Right renal cortex interstitium (tissue), 3 donors: ENCODE results near the gene GRK3. TPM values are rescaled to one million over a fixed set of nuclear protein-coding genes. Genes with fewer than 3 reads are reported as not detected.

Experiments used
- DNase-seq, 3 donors: peaks; one replicate each; pipeline ENCODE4 v3.0.0-alpha.2; 2013; ENCODE audit warnings: low read depth in 3 of 3, low spot score in 2 of 3
- polyA plus RNA-seq, 3 donors: library from polyadenylated mRNA; unstranded; fragments of 120-200 nt; gene quantifications; one replicate each; pipeline ENCODE4 v1.2.1, GENCODE V29; 2013; ENCODE audit not compliant: insufficient read length in 3 of 3

GRK3 gene
- polyA plus RNA-seq, 3 donors, result 8.7 to 10.7 (median 10.4) TPM

DNA sequence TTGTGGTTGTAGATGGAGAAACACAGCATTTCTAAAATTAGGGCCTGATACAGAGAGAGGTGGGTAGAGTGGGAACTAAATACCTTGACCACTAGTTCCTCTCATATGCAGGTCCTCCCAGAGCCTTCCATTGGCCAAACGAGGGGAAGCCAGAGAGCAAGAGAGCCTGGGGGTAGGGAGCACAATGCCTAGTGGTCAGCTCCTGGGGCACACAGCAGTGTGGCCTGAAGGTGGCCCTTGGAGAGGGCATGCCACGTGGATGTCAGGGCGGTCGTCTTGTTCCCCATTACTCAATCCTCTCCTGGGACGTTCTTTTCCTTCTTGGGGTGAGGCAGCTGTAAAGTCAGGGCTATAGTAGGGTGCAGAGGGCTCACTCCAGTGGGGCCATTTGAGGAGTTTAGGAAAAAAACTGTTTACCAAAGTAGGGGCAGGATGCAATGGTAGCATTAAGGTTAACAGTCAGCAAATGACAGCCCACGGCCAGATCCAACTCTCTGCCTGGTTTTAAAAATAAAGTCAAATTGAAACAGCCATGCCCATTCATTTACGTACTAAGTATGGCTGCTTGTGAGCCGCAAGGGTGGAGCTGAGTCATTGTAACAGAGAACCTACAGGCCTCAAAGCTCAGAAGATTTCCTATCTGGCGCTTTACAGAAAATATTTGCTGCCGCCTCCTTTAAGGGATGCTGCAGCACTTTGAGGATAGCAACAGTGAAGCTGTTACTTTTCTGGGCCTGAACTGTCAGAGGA, 185.1 kb downstream of the GRK3 start:
- no peak for DNase-seq

GRCh38 chr22:25750569-25751173, 186.2 kb downstream of the GRK3 start:
- no peak for DNase-seq

DNA sequence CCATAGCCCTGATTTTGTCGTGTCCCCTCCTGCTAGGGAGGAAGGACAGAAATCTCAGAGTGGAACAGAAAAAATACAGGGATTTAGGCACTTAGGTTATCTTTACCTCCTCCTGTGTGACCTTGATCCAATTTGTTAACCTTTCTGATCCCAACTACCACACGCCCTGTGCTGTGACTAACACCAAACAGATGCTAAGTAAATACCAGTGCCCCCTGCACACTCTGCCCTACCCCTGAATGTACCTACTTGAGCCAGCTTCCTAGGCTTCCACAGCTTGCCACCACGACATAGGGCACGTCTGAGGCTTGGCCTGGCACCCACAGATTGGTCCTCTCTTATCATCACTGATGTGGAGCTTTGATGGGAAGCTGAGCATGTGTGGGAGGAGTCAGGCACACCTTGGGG, 186.7 kb downstream of the GRK3 start:
- DNase-seq, result no peak

DNA sequence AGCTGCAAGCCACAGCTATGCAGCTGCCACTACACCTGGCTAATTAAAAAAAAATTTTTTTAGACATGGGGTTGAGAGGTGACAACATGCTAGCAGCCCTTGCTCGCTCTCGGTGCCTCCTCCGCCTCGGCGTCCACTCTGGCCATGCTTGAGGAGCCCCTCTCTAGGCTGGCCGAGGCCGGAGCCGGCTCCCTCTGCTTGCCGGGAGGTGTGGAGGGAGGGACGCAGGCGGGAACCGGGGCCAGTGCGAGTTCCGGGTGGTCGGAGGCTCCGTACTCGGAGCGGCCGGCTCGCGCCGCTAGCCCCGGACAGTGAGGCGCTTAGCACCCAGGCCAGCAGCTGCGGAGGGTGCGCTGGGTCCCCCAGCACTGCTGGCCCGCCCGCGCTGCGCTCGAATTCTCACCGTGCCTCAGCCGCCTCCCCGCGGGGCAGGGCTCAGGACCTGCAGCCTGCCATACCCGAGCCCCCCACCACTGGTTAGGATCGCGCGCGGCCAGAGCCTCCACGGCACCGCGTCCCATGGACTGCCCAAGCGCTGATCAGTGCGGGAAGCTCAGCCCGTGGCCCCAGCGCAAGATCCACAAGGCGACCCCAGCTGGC, 188.2 kb downstream of the GRK3 start:
- DNase-seq, result no peak

DNA sequence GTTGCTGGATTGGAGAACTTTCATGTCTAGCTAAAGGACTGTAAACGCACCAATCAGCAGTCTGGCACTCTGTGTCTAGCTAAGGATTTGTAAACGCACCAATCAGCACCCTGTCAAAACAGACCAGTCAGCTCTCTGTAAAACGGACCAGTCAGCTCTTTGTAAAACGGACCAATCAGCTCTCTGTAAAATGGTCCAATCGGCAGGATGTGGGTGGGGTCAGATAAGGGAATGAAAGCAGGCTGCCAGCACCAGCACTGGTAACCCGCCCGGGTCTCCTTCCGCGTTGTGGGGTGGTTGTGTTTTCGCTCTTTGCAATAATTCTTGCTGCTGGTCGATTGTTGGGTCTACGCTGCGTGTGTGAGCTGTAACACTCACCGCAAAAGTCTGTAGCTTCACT, 188.8 kb downstream of the GRK3 start:
- no peak for DNase-seq

- no peak for DNase-seq
These were observed 190.2 kb downstream of the GRK3 start for GRCh38 chr22:25754527-25755202.

DNA sequence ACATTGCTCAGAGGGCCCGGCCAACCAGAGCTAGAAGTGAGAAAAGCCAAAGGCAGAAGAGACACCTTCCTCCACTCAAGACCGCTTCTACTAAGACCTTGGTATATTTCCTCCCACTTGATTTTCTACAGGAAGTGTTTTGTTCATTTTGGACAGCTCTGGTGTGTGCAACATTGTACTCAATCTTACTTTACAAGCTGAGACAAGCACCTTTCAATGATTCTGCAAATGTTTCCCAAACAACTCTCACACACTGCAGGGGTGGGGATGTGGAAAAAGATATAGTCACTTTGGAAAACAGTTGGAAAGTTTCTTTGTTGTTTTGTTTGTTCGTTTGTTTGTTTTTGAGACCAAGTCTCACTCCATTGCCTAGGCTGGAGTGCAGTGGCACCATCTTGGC, 193.2 kb downstream of the GRK3 start:
- no peak for DNase-seq

DNA sequence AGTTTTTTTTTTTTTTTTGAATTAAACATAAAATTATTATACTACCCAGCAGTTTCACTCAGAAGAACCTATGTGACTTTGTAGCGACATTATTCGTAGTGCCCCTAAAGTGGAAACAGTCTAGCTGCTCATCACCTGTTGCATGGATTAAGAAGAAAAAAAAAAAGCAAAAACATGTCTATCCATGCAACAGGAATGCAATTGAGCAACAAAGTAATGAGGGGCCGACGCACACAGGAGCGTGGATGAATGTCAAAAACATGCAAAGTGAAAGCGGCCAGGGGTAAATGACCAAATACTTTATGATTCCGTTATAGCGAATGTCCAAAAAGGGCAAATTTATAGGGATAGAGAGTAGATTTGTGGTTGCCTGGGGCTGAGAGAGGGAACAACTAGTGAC, 193.8 kb downstream of the GRK3 start:
- no peak for DNase-seq

DNA sequence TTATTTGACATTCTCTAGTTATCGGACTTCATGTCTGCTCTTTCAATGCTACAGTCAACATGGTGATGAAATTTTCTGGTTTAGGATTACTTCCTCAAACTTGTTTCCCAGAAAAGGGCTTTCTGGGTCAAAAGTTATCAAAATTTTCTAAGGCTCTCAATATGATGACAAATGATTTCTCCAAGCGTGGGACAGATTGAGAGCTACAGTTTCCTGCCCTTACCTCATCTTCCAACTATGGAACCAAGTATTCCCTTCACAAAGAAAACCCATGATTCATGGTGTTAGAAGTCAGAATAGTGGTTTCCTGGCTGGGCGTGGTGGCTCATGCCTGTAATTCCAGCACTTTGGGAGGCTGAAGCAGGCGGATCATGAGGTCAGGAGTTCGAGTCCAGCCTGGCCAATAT, 195.4 kb downstream of the GRK3 start:
- DNase-seq, result no peak

DNA sequence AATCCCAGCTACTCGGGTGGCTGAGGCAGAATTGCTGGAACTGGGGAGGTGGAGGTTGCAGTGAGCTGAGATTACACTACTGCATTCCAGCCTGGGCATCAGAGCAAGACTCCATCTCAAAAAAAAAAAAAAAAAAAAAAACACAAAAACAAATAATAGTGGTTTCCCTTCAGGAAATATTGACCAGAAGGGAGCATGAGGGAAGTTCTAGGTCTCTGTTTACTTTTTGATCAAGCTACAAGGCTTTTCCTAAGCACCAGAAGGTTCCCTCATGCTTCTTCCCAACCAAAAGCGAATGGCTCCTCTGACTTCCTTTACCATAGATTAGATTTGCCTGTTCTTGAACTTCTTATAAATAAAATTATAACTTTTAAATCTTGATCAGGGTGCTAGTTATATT, 195.8 kb downstream of the GRK3 start:
- no peak for DNase-seq

DNA sequence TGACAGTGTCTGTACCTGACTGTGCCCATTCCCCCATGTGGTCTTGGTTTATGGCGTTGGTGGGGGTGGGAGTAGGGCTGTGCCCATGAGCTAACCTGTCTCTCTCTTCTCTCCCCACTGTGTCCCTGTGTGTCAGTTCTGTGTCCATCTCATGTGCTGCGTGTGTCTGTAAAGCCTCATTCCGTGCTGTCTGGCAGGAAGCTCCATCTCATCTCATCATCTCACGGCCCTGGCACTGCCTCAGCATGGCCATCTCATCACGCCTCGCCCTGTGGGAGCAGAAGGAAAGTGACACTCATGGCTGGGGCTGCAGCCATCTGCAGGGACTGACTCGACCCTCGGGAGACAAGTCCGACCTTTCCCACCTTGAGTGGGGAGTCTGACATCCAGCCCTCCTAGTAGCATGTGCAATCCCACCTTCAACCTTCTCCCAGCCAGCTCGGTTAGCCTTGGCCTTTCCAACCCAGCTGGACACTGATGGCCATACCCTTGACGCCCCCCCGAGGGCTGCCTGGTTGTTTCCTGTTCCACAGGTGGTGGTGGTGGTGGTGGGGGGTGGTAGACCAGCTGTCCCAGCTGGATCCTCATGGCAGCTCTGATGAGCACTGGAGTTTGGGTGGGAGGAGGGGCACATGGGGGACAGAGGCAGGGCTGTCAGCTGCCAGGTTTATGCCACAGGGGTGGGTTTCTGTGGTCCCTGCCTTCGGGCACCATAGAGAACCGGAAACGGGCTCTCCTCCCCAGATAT, 196.5 kb downstream of the GRK3 start:
- DNase-seq, result no peak

- no peak for DNase-seq
These were observed 197.7 kb downstream of the GRK3 start for GRCh38 chr22:25762147-25762546.

- DNase-seq, result no peak
These were observed 198.8 kb downstream of the GRK3 start for GRCh38 chr22:25763239-25763777.

- no peak for DNase-seq
These were observed 200.0 kb downstream of the GRK3 start for GRCh38 chr22:25764270-25765015.

GRCh38 chr22:25765016-25765367, 200.5 kb downstream of the GRK3 start:
- DNase-seq, result no peak

DNA sequence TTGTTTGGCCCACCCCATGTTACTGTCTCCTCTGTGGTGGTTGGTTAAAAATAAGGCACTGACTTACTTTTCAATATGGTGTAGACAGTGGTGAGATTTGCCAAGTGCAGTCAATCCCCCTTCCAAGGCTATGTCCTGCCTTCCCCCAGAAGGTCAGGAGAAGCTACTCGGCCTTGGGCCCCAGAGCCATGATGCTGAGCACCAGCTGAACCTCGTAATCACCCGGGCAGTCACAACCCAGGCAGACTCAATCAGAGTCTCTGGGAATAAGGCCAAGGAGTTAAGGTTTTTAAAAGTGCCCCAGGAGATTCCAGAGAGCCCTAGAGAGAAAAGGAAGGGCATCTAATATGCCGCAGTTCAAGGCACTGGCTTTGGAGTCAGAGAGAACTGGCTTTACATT, 201.3 kb downstream of the GRK3 start:
- no peak for DNase-seq

- DNase-seq, result no peak
These were observed 201.9 kb downstream of the GRK3 start for GRCh38 chr22:25766418-25766817.

DNA sequence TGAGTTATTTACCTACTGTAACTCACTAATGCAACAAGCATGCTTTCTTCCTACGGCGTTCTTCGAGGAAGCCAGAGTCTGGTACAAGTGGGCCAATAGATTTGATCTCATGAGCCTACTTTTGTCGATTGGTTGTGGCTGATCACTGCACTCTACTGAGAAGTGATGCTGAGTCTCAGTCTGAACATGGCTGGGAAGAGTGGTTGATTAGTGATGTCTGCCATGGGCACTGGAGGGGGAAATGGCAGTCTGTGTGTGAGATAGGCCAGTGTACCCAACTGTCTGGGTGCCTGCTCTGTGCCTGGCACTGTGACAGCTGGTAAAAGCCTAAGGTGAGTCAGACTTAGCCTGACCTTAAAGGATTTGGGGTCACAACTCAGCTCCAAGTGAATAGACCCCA, 205.9 kb downstream of the GRK3 start:
- DNase-seq, result no peak

GRCh38 chr22:25772288-25772687, 207.8 kb downstream of the GRK3 start:
- DNase-seq, result no peak

DNA sequence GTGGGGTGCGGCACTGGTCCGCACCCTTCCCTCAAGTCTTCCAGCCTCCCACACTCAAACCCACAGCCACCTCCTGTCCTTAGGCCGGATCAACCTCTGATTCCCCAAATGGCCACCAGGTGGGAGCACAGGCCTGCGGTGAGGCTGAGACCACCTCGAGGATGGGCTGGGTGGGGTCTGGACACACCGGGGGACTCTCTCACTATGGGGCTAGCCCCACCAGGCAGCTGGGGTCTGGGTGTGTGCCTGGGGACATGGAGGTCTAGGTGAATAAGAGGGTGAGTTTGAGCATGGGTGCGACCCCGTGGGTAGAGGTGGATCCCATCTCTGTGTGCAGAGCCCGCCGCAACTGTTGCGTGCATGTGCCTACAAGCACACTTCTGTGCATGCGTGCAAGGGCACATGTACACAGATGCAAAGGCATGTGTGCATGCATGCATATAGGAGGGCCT, 210.1 kb downstream of the GRK3 start:
- DNase-seq, result no peak
